HFF-Myc (cell line): ENCODE measurements around the gene PITX1.

Experiments
- DNase-seq: peaks from one replicate; pipeline ENCODE4 v3.0.0-alpha.2; 2011; ENCODE audit warnings: low read depth; ENCODE audit errors: extremely low read depth
- H3K4me3 ChIP-seq: replicated peaks from 2 replicates; pipeline ENCODE4 v1.5.1; 2011; ENCODE audit warnings: low read depth, mild to moderate bottlenecking, control low read depth, low read length
- TF ChIP-seq, protein P1 (sequence below): IDR thresholded peaks from 2 replicates; pipeline ENCODE4 v1.5.1; 2012; ENCODE audit warnings: mild to moderate bottlenecking, low read depth, low read length, control low read depth; ENCODE audit errors: missing control alignments

PITX1 gene

DNA sequence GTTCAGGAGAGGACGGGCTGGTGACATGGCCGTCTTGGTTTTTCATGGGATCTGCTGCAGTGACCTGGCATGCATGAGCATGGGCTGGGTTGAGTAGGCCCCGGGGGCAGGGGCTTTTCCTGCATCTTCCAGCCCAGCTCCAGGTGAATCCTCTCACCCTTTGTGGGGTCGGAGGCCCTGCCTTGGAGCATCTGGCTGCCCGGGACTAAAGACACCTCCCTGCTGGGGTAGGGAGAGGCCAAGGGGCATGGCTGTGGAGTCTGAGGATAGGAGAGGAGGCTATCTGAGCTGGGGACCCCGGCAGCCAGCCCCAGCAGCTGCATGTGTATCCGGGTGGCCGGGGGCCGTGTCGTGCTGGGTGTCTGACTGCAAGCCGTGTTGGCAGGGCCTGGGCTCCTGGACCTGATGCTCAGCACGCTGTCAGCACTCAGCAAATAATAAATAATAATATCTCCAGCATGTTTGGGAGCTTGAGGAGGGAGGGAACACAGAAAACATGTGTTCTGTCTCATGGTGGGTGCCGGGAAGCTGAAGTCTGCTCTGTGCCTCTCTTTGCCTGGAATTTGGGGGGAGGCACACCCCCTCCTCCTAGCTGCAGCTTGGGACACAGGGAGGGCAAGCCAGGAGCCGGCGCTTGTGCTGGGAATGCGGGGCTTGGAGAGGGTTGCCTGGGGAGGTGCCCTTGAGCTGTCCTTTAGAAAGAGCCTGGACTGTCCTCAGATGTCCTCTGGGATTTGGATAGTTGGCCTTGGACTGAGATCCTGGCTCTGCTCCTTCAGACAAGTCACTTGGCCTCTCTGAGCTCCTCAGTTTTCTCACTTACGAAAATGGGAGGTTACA, 28.4 kb upstream of the PITX1 start:
- TF ChIP-seq, protein P1, sequence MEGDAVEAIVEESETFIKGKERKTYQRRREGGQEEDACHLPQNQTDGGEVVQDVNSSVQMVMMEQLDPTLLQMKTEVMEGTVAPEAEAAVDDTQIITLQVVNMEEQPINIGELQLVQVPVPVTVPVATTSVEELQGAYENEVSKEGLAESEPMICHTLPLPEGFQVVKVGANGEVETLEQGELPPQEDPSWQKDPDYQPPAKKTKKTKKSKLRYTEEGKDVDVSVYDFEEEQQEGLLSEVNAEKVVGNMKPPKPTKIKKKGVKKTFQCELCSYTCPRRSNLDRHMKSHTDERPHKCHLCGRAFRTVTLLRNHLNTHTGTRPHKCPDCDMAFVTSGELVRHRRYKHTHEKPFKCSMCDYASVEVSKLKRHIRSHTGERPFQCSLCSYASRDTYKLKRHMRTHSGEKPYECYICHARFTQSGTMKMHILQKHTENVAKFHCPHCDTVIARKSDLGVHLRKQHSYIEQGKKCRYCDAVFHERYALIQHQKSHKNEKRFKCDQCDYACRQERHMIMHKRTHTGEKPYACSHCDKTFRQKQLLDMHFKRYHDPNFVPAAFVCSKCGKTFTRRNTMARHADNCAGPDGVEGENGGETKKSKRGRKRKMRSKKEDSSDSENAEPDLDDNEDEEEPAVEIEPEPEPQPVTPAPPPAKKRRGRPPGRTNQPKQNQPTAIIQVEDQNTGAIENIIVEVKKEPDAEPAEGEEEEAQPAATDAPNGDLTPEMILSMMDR: no peak
- H3K4me3 ChIP-seq: no peak overlapping the region
- DNase-seq: no peak

DNA sequence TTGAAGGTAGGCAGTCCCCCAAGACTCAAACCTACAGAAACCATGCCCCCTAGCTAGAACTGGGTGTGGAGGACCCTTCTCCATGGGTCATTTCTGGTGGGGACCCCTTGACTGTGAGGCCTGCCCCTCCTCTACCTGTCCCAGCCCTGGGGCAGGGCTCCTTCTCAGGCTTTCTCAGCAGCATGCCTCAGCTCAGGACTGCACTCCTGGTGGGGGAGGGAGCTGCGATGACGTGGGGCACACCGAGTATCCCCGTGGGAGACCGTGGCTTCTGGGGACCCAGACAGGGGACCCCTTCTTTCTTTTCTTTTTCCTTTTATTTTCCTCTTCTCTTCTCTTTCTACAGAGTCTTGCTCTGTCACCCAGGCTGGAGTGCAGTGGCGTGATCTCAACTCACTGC, 27.0 kb upstream of the PITX1 start:
- no peak for DNase-seq
- TF ChIP-seq, protein P1: no peak
- no peak overlapping the region for H3K4me3 ChIP-seq

DNA sequence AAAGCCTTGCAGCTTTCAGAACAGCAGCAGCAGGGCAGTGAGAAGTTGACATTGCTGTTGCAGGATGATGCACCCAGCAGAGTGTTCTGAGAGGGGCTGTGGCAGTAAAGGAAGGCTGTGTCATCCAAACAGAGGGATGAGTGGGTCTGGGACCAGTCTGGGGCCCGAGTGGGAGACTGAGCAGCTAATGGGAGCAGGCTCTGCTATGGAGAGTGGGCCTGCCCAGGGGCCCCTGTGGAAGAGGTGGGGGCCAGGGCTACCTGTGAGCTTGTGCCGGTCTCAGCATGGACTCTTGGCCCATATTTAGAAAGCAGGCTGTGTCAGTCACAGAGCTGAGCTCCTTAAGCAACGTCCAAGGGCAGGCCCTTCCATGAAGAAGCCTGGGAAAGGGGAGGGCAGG, 26.0 kb upstream of the PITX1 start:
- no peak overlapping the region for H3K4me3 ChIP-seq
- TF ChIP-seq, protein P1: no peak
- DNase-seq: no peak

DNA sequence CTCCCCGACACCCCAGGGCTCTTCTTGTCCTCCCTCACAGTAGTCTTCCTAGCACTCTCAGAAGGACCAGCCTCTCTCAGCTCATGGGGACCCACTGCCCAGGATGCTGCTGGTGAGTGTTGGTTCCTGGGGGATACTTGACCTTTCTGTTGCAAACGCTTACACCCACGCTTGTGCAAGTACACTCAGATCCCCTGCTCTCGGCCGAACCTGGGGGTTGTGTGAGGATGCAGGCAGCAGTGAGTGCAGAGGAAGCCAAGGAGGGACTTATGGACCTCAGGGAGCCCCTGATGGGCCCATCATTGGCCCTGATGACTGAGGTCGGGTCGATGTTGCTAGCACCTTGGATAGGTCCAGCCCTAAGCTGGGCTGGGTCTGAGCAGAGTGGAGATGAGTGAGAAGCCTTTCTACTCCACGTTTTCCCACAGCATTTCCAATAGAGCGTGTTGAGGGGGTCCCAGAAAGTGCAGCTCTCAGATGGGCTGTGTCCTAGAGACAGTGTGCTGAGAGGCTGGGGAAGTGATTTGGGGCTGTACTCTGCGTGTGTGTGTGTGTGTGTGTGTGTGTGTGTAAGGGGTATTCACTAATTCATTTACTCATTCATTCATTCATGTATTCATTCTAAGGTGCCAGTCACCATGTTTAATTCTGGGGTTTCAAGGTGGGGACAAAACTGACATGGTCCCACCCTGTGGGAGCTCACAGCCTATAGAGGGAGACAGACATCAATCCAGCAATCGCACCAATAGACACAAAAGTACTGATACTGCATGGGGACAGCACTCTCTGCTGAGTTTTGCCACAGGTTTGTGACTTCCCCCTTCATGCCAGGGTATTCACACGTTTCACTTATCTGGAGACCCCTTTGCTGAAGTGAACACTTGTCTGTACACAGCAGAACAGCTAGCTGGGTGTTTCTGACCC, 25.2 kb upstream of the PITX1 start:
- TF ChIP-seq, protein P1: no peak
- no peak overlapping the region for H3K4me3 ChIP-seq
- DNase-seq: no peak

DNA sequence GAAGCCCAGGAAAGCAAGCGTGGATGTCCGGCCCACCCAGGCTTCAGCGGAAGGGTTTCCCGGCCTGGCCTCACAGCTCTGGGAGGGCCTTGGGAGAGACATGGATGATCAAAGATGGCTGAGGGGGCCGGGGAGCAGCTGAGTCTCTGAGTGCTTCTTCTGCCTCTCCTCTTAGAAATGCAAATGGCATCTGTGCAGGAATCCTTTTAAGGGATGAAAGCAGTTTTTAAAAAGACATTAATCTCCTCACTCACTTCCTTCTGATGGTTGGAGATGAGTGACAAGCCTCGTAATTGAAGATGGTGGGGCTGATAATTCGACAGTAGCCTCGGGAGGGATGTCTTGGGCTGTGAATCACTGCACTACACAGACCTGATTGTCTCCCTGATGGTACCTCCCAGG, 24.3 kb upstream of the PITX1 start:
- DNase-seq: no peak
- TF ChIP-seq, protein P1: no peak

DNA sequence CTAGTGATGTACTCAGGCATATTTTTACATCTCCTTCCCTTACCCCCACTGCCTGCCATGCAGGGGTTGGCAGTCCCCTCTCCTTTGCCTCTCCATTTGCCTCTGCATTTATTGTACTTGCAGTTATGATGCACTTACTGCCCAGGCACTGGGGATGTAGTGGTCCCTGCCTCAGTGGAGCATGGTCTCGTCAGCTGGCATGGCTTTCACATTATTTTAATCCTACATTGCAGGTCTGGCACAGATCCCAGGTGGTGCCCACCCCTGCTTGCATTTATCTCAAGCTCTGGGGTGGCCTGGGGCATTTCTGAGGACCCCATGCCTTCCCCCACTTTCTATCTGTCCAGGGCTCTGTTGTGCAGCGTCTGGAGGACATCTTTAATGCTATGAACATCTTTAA, 23.2 kb upstream of the PITX1 start:
- H3K4me3 ChIP-seq: no peak overlapping the region
- no peak for DNase-seq
- TF ChIP-seq, protein P1: no peak

More for the DNA sequence above, 24.3 kb upstream of the PITX1 start:
- no peak overlapping the region for H3K4me3 ChIP-seq
